ENCODE data around the gene FGF19. TPM values are rescaled to one million over a fixed set of nuclear protein-coding genes. Genes with fewer than 3 reads are reported as not detected.

The FGF19 gene
- total RNA-seq, 3 donors from 2014 or later (not counting 1 experiment from before 2014, with no cell fraction given), result not detected

DNA sequence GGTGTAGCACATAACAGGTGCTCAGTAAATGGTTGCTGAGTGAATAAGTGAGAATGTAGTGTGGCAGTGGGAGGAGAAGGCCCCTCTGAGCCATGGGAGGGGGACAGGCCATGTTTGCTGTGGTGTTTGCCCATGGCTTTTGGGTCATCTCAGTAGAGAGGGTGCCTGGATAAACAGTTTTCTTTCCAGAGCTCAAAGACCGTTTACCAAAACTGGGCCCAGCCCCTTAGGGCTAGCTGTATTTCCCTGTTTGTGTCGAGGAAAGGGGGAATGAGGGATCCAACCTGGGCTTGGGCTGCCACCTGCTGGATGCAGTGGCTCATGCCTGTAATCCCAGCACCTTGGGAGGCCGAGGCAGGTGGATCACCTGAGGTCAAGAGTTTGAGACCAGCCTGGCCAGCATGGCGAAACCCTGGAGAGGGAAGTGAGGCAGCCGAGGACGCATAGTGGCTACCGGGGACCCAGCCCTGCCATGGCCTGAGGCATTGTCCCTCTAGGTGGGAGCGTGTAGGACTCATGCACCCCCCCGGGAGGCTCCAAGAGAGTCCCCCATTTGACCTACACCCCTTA, 20.0 kb downstream of the FGF19 start:
- H3K4me3 ChIP-seq (ENCODE audit: low read length), result no peak overlapping the region
- intact Hi-C loops (cut with micrococcal nuclease), result no loop called here
- 81% methylated on average over 9 of the region's 9 CpGs for WGBS (ENCODE audit: insufficient coverage)

GRCh38 chr11:69682681-69683326, 21.0 kb downstream of the FGF19 start:
- H3K9me3 Mint-ChIP-seq, result no peaks in the 10 kb centered on the region
- ATAC-seq, result no peak

More for the DNA sequence above, 20.0 kb downstream of the FGF19 start:
- no peak for DNase-seq
- ATAC-seq, result no peak
- peaks cover 0 to 9% of the 10 kb centered on the region in 2 donors for H3K4me1 Mint-ChIP-seq
- H3K9me3 Mint-ChIP-seq, result no peaks in the 10 kb centered on the region
- Histone ChIP-seq H3K9me3 (ENCODE audit: control insufficient read depth, insufficient read depth, low read length) (no peaks in the 10 kb centered on the region), H3K27me3 (ENCODE audit: control insufficient read depth, insufficient read depth, low read length) (peaks cover 4% of the 10 kb centered on the region), H3K36me3 (ENCODE audit: control insufficient read depth, insufficient read depth, low read length) (no peaks in the 10 kb centered on the region), H3K27ac (ENCODE audit: low read length) (no peak overlapping the region), H3K4me1 (ENCODE audit: control insufficient read depth, insufficient read depth, low read length) (peaks cover 7% of the 10 kb centered on the region)
- TF ChIP-seq, protein P1, sequence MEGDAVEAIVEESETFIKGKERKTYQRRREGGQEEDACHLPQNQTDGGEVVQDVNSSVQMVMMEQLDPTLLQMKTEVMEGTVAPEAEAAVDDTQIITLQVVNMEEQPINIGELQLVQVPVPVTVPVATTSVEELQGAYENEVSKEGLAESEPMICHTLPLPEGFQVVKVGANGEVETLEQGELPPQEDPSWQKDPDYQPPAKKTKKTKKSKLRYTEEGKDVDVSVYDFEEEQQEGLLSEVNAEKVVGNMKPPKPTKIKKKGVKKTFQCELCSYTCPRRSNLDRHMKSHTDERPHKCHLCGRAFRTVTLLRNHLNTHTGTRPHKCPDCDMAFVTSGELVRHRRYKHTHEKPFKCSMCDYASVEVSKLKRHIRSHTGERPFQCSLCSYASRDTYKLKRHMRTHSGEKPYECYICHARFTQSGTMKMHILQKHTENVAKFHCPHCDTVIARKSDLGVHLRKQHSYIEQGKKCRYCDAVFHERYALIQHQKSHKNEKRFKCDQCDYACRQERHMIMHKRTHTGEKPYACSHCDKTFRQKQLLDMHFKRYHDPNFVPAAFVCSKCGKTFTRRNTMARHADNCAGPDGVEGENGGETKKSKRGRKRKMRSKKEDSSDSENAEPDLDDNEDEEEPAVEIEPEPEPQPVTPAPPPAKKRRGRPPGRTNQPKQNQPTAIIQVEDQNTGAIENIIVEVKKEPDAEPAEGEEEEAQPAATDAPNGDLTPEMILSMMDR (IDR thresholded peaks at IDR 0.05), result no peak
- H3K27me3 Mint-ChIP-seq (ENCODE audit: low read depth in 2 of 2), result peaks cover 11 to 14% of the 10 kb centered on the region in 2 donors
- no peaks in the 10 kb centered on the region for H3K36me3 Mint-ChIP-seq
- no peak overlapping the region for H3K4me3 Mint-ChIP-seq
- no peak overlapping the region for H3K27ac Mint-ChIP-seq

GRCh38 chr11:69682221-69682620, 21.6 kb downstream of the FGF19 start:
- intact Hi-C loops (cut with micrococcal nuclease), result no loop called here
- WGBS (ENCODE audit: insufficient coverage), result 84% methylated on average over 6 of the region's 6 CpGs
- H3K9me3 Mint-ChIP-seq, result no peaks in the 10 kb centered on the region
- H3K4me1 Mint-ChIP-seq, result peaks cover 0 to 9% of the 10 kb centered on the region in 2 donors
- Histone ChIP-seq H3K27me3 (ENCODE audit: control insufficient read depth, insufficient read depth, low read length) (peaks cover 4% of the 10 kb centered on the region), H3K27ac (ENCODE audit: low read length) (no peak overlapping the region), H3K36me3 (ENCODE audit: control insufficient read depth, insufficient read depth, low read length) (no peaks in the 10 kb centered on the region), H3K9me3 (ENCODE audit: control insufficient read depth, insufficient read depth, low read length) (no peaks in the 10 kb centered on the region), H3K4me1 (ENCODE audit: control insufficient read depth, insufficient read depth, low read length) (peaks cover 7% of the 10 kb centered on the region), H3K4me3 (ENCODE audit: low read length) (no peak overlapping the region)
- TF ChIP-seq, protein P1 (IDR thresholded peaks at IDR 0.05), result no peak
- no peaks in the 10 kb centered on the region for H3K36me3 Mint-ChIP-seq
- ATAC-seq (no peak), DNase-seq (no peak)
- peaks cover 7 to 8% of the 10 kb centered on the region in 2 donors for H3K27me3 Mint-ChIP-seq (ENCODE audit: low read depth in 2 of 2)
- no peak overlapping the region for H3K4me3 Mint-ChIP-seq
- H3K27ac Mint-ChIP-seq, result no peak overlapping the region

More at GRCh38 chr11:69682681-69683326, 21.0 kb downstream of the FGF19 start:
- no peak overlapping the region for H3K27ac ChIP-seq (ENCODE audit: low read length)
- Mint-ChIP-seq H3K27ac (no peak overlapping the region), H3K4me1 (peaks cover 0 to 9% of the 10 kb centered on the region in 2 donors), H3K27me3 (ENCODE audit: low read depth in 2 of 2) (peaks cover 7 to 8% of the 10 kb centered on the region in 2 donors), H3K4me3 (no peak overlapping the region), H3K36me3 (no peaks in the 10 kb centered on the region)
- no peaks in the 10 kb centered on the region for H3K36me3 ChIP-seq (ENCODE audit: control insufficient read depth, insufficient read depth, low read length)
- peaks cover 7% of the 10 kb centered on the region for H3K4me1 ChIP-seq (ENCODE audit: control insufficient read depth, insufficient read depth, low read length)
- no peak for DNase-seq
- H3K9me3 ChIP-seq (ENCODE audit: control insufficient read depth, insufficient read depth, low read length), result no peaks in the 10 kb centered on the region
- no peak overlapping the region for H3K4me3 ChIP-seq (ENCODE audit: low read length)
- TF ChIP-seq, protein P1 (IDR thresholded peaks at IDR 0.05), result no peak
- H3K27me3 ChIP-seq (ENCODE audit: control insufficient read depth, insufficient read depth, low read length), result peaks cover 4% of the 10 kb centered on the region
- WGBS (ENCODE audit: insufficient coverage), result 91% methylated on average over 7 of the region's 7 CpGs
- intact Hi-C loops (cut with micrococcal nuclease), result no loop called here
